ENCODE data around the gene PPP3CA.

- TF ChIP-seq CTCF (conservative IDR thresholded peaks at IDR 0.05; ENCODE audit: low read depth, low read length) (no peak), EZH2 (IDR thresholded peaks at IDR 0.05; ENCODE audit: borderline replicate concordance, low read depth, low read length, poor library complexity, severe bottlenecking) (no peak)
These were observed 210.7 kb downstream of the PPP3CA start for GRCh38 chr4:101136373-101137370.

Data from A673 (cell line).